Stimulated activated CD4-positive, alpha-beta T cell treated with anti-CD3 and anti-CD28 coated beads, Interleukin-1b, Interleukin-23, amount 100 ng/mL, for 24 hours (primary cell): ENCODE measurements around the gene NT5DC3.
"Not testable (repeated sequence)": the region's sequence is repeated elsewhere in the genome, so short reads cannot be mapped to it uniquely, and the experiment has no call there.

Source experiments
- DNase-seq, 4 experiments: peaks; one replicate each; pipeline ENCODE4 v3.0.0-alpha.2; 2020; ENCODE audit warnings: low read depth in 4 of 4, low spot score in 1 of 4

Gene NT5DC3

GRCh38 chr12:103810111-103810510 is 30.9 kb downstream of the NT5DC3 start:
- no peak for DNase-seq

GRCh38 chr12:103809639-103810038 is 31.4 kb downstream of the NT5DC3 start:
- not testable (repeated sequence) for DNase-seq

GRCh38 chr12:103809154-103809553 is 31.9 kb downstream of the NT5DC3 start:
- no peak for DNase-seq

- DNase-seq, result no peak
Measured at GRCh38 chr12:103808239-103808880, 32.7 kb downstream of the NT5DC3 start.

GRCh38 chr12:103807561-103808238 is 33.3 kb downstream of the NT5DC3 start:
- no peak for DNase-seq

GRCh38 chr12:103806803-103807202 is 34.2 kb downstream of the NT5DC3 start:
- no peak for DNase-seq

GRCh38 chr12:103805655-103806360 is 35.2 kb downstream of the NT5DC3 start:
- DNase-seq, result no peak

GRCh38 chr12:103803847-103804246 is 37.2 kb downstream of the NT5DC3 start:
- DNase-seq, result no peak

- no peak for DNase-seq
Measured at GRCh38 chr12:103802586-103802886, 38.5 kb downstream of the NT5DC3 start.

- no peak for DNase-seq
Measured at GRCh38 chr12:103801709-103802585, 39.1 kb downstream of the NT5DC3 start.

- DNase-seq, result no peak
Measured at GRCh38 chr12:103799857-103800771, 40.9 kb downstream of the NT5DC3 start.

- no peak for DNase-seq
Measured at GRCh38 chr12:103799504-103799856, 41.6 kb downstream of the NT5DC3 start.

- no peak for DNase-seq
Measured at GRCh38 chr12:103798586-103798985, 42.4 kb downstream of the NT5DC3 start.

- DNase-seq, result no peak
Measured at GRCh38 chr12:103794309-103795213, 46.5 kb downstream of the NT5DC3 start.

- DNase-seq, result no peak
Measured at GRCh38 chr12:103793512-103794045, 47.5 kb downstream of the NT5DC3 start.

GRCh38 chr12:103793046-103793445 is 48.0 kb downstream of the NT5DC3 start:
- DNase-seq, result no peak

- DNase-seq, result no peak
Measured at GRCh38 chr12:103791350-103791920, 49.6 kb downstream of the NT5DC3 start.

- no peak for DNase-seq
Measured at GRCh38 chr12:103786201-103786600, 54.8 kb downstream of the NT5DC3 start.
